CD14-positive monocyte (primary cell): ENCODE results near the gene CCDC88C. TPM values are rescaled to one million over a fixed set of nuclear protein-coding genes. Genes with fewer than 3 reads are reported as not detected.
A peak's percentile ranks its signal among the peaks of the same experiment; 100 is the strongest.

Experiments used
- DNase-seq, 3 donors: peaks; one replicate each; pipeline ENCODE4 v3.0.0-alpha.2; 2011 to 2022
- H2AFZ ChIP-seq: 2 replicates; pipeline ENCODE4 v1.6.0; 2012; ENCODE audit warnings: mild to moderate bottlenecking, low read depth, low read length, inconsistent platforms; ENCODE audit not compliant: insufficient read depth, poor library complexity, severe bottlenecking
- H3K27ac ChIP-seq, 2 donors: 1 replicate in 1 of 2; 2 replicates in 1 of 2; pipeline ENCODE4 v1.5.1; 2012 to 2013; ENCODE audit warnings: low read length in 2 of 2, control low read depth in 1 of 2, inconsistent platforms in 1 of 2, low read depth in 1 of 2, mild to moderate bottlenecking in 1 of 2
- H3K27me3 ChIP-seq, 2 donors: one replicate each; pipeline versions ENCODE4 v1.6.0 to v1.6.1; 2011 to 2013; ENCODE audit warnings: low read length in 2 of 2; ENCODE audit not compliant: control insufficient read depth in 2 of 2, insufficient read depth in 2 of 2
- H3K36me3 ChIP-seq, 2 donors: replicated peaks in 1 of 2; 1 replicate in 1 of 2; 2 replicates in 1 of 2; pipeline versions ENCODE4 v1.5.1 to v1.6.1; 2012 to 2013; ENCODE audit warnings: low read length in 2 of 2, control low read depth in 1 of 2, inconsistent platforms in 1 of 2, mild to moderate bottlenecking in 1 of 2; ENCODE audit not compliant: insufficient read depth in 2 of 2, control insufficient read depth in 1 of 2
- H3K4me1 ChIP-seq, 2 donors: 1 replicate in 1 of 2; 2 replicates in 1 of 2; pipeline versions ENCODE4 v1.5.1 to v1.6.1; 2012 to 2013; ENCODE audit warnings: low read length in 2 of 2, control low read depth in 1 of 2, inconsistent platforms in 1 of 2, mild to moderate bottlenecking in 1 of 2, moderate library complexity in 1 of 2; ENCODE audit not compliant: insufficient read depth in 2 of 2, control insufficient read depth in 1 of 2
- H3K4me2 ChIP-seq: replicated peaks from 2 replicates; pipeline ENCODE3; 2012; ENCODE audit warnings: low read length, moderate library complexity, mild to moderate bottlenecking; ENCODE audit not compliant: poor library complexity, severe bottlenecking; ENCODE audit errors: extremely low read depth
- H3K4me3 ChIP-seq, 3 experiments: fragments of 200-600 bp in 1 of 3; sonication (generic) in 1 of 3; replicated peaks in 1 of 3; 1 replicate in 2 of 3; 2 replicates in 1 of 3; pipeline ENCODE4 v1.5.1; 2011 to 2013; ENCODE audit warnings: low read length in 3 of 3, mild to moderate bottlenecking in 3 of 3, control low read depth in 2 of 3, low read depth in 2 of 3, inconsistent platforms in 1 of 3, moderate library complexity in 1 of 3
- H3K79me2 ChIP-seq: 2 replicates; pipeline ENCODE4 v1.6.0; 2012; ENCODE audit warnings: mild to moderate bottlenecking, control low read depth, inconsistent platforms, low read length, moderate library complexity; ENCODE audit not compliant: insufficient read depth
- H3K9ac ChIP-seq: 2 replicates; pipeline ENCODE4 v1.6.0; 2017; ENCODE audit warnings: low read length, mild to moderate bottlenecking; ENCODE audit not compliant: insufficient read depth, poor library complexity, severe bottlenecking
- H3K9me3 ChIP-seq, 2 donors: replicated peaks in 1 of 2; 1 replicate in 1 of 2; 2 replicates in 1 of 2; pipeline versions ENCODE4 v1.5.1 to v1.6.1; 2012 to 2013; ENCODE audit warnings: low read length in 2 of 2, control low read depth in 1 of 2; ENCODE audit not compliant: control insufficient read depth in 1 of 2, insufficient read depth in 1 of 2
- H4K20me1 ChIP-seq: 2 replicates; pipeline ENCODE4 v1.6.0; 2012; ENCODE audit warnings: mild to moderate bottlenecking, low read length, control low read depth, moderate library complexity; ENCODE audit not compliant: insufficient read depth
- H3K27ac Mint-ChIP-seq, 7 donors: one replicate each; pipeline ENCODE4 v1.8.0; 2020; ENCODE audit warnings: mild to moderate bottlenecking in 7 of 7, mixed read lengths in 7 of 7, moderate library complexity in 6 of 7, inconsistent platforms in 2 of 7
- H3K27me3 Mint-ChIP-seq, 3 donors: one replicate each; pipeline ENCODE4 v1.8.0; 2021 to 2022; ENCODE audit warnings: low read depth in 3 of 3, mild to moderate bottlenecking in 3 of 3, mixed read lengths in 3 of 3, moderate library complexity in 3 of 3, inconsistent platforms in 1 of 3
- H3K36me3 Mint-ChIP-seq, 2 donors: one replicate each; pipeline ENCODE4 v1.8.0; 2020; ENCODE audit warnings: mixed read lengths in 2 of 2, inconsistent platforms in 1 of 2, mild to moderate bottlenecking in 1 of 2
- H3K4me1 Mint-ChIP-seq: one replicate; pipeline ENCODE4 v1.8.0; 2020; ENCODE audit warnings: mild to moderate bottlenecking, mixed read lengths
- H3K4me3 Mint-ChIP-seq, 2 donors: one replicate each; pipeline ENCODE4 v1.8.0; 2020; ENCODE audit warnings: mild to moderate bottlenecking in 2 of 2, mixed read lengths in 2 of 2, moderate library complexity in 1 of 2
- H3K9me3 Mint-ChIP-seq, 7 donors: one replicate each; pipeline ENCODE4 v1.8.0; 2020 to 2022; ENCODE audit warnings: mixed read lengths in 7 of 7, mild to moderate bottlenecking in 6 of 7, moderate library complexity in 6 of 7, inconsistent platforms in 2 of 7
- CTCF ChIP-seq: fragments of 200-600 bp; IDR thresholded peaks from one replicate; pipeline ENCODE4 v1.8.0; 2022; ENCODE audit warnings: antibody characterized with exemption, mild to moderate bottlenecking
- WGBS: methylation state at CpG from one replicate; pipeline ENCODE4 v1.1.5; 2013; ENCODE audit warnings: missing lambda C conversion rate; ENCODE audit not compliant: insufficient coverage; 5-methylcytosine and 5-hydroxymethylcytosine counted together
- intact Hi-C, 2 donors: fragments of 100-400 bp; cut with micrococcal nuclease; formaldehyde crosslinking; loops; one replicate each; pipeline versions ENCODE4 v1.15.0 to v1.15.1; 2023
- polyA plus RNA-seq, 3 donors: library from polyadenylated mRNA; depleted of rRNA in 1 of 3; unstranded in 2 of 3; stranded (reverse) in 1 of 3; fragments of 300-500 nt in 2 of 3; fragments of >200 nt in 1 of 3; fragmentation: Illumina TruSeq in 2 of 3; gene quantifications; 1 replicate in 2 of 3; 2 replicates in 1 of 3; pipeline ENCODE4 v1.2.3, GENCODE V29; 2012 to 2021

The CCDC88C gene
- polyA plus RNA-seq, 3 donors = 11.6 to 69.7 (median 12.3) TPM

- Histone ChIP-seq H3K9ac (no peak overlapping the region), H3K79me2 (peaks cover 95% of the 10 kb centered on the region), H4K20me1 (peaks cover 39% of the 10 kb centered on the region), H3K9me3 (no peaks in the 10 kb centered on the region), H3K36me3 (peaks cover 48 to 69% of the 10 kb centered on the region in 2 donors), H3K4me3 (no peak overlapping the region), H3K4me1 (peaks cover 45 to 62% of the 10 kb centered on the region in 2 donors), H3K4me2 (no peak overlapping the region), H3K27ac (no peak overlapping the region), H2AFZ (no peak overlapping the region), H3K27me3 (no peaks in the 10 kb centered on the region)
- intact Hi-C loops = loop anchor here in 1 of 2 donors (5.0 kb wide), 1 partner anchor 41 kb away; no protein-coding TSS in a partner anchor
- H3K27ac Mint-ChIP-seq = peak overlapping the region in 6 of 7 donors; percentile 6 to 81 (median 31)
- no peak for DNase-seq
- H3K9me3 Mint-ChIP-seq = no peaks in the 10 kb centered on the region
- no peak overlapping the region for H3K4me3 Mint-ChIP-seq
- WGBS = 91% methylated on average over 4 of the region's 12 CpGs
- H3K36me3 Mint-ChIP-seq = peaks cover 74 to 80% of the 10 kb centered on the region in 2 donors
- no peak for TF ChIP-seq CTCF
- H3K27me3 Mint-ChIP-seq = no peaks in the 10 kb centered on the region
- H3K4me1 Mint-ChIP-seq = peaks cover 77% of the 10 kb centered on the region
Measured at GRCh38 chr14:91356181-91356763, 61.3 kb downstream of the CCDC88C start.

- WGBS = 89% methylated on average over 20 of the region's 27 CpGs
- Histone ChIP-seq H3K36me3 (peaks cover 48 to 69% of the 10 kb centered on the region in 2 donors), H3K4me2 (no peak overlapping the region), H3K4me3 (no peak overlapping the region), H3K27ac (peak overlapping the region in 1 of 2 donors; percentile 12), H3K9me3 (no peaks in the 10 kb centered on the region), H3K79me2 (peaks cover 100% of the 10 kb centered on the region), H4K20me1 (peaks cover 51% of the 10 kb centered on the region), H2AFZ (no peak overlapping the region), H3K9ac (no peak overlapping the region), H3K4me1 (peaks cover 47 to 62% of the 10 kb centered on the region in 2 donors), H3K27me3 (no peaks in the 10 kb centered on the region)
- Mint-ChIP-seq H3K4me3 (no peak overlapping the region), H3K27ac (peak overlapping the region in 5 of 7 donors; percentile 3 to 84 (median 57)), H3K36me3 (peaks cover 79 to 84% of the 10 kb centered on the region in 2 donors), H3K27me3 (no peaks in the 10 kb centered on the region), H3K4me1 (peaks cover 77% of the 10 kb centered on the region), H3K9me3 (no peaks in the 10 kb centered on the region)
- DNase-seq = peak in 1 of 3 donors; percentile 9
- intact Hi-C loops = loop anchor here in 1 of 2 donors (5.0 kb wide), 1 partner anchor 42 kb away; no protein-coding TSS in a partner anchor
- TF ChIP-seq CTCF = peak; percentile 60
Measured at GRCh38 chr14:91354979-91355685, 62.5 kb downstream of the CCDC88C start.
